Testis (tissue), 2 donors: ENCODE results near the gene BCORL1.

ENCODE experiments used
- CTCF ChIP-seq, 3 experiments: fragments of 450-650 bp in 2 of 3; fragments of 200-600 bp in 1 of 3; sonication (generic) in 1 of 3; IDR thresholded peaks; one replicate each; pipeline ENCODE4 v1.5.1; 2016 to 2019; ENCODE audit warnings: antibody characterized with exemption in 3 of 3, mild to moderate bottlenecking in 2 of 3, moderate library complexity in 1 of 3
- POLR2A ChIP-seq: fragments of 450-650 bp; IDR thresholded peaks from one replicate; pipeline ENCODE4 v1.6.1; 2017; ENCODE audit warnings: antibody characterized with exemption, mild to moderate bottlenecking, moderate library complexity

- TF ChIP-seq CTCF (IDR thresholded peaks at IDR 0.05): peak; percentile 66 to 74 (median 67)
- TF ChIP-seq POLR2A: no peak
Observed at GRCh38 chrX:130079824-130080406, 97.5 kb downstream of the BCORL1 start.
